K562 (cell line): Measurements from ENCODE around the gene APCDD1. TPM values are rescaled to one million over a fixed set of nuclear protein-coding genes. Genes with fewer than 3 reads are reported as not detected.
A peak's percentile ranks its signal among the peaks of the same experiment; 100 is the strongest.

Experiments used
- ASH1L ChIP-seq: fragments of 450-650 bp; IDR thresholded peaks from 2 replicates; pipeline ENCODE4 v1.6.1; 2018; ENCODE audit warnings: borderline replicate concordance, mild to moderate bottlenecking, low read depth; ENCODE audit not compliant: partially characterized antibody
- DDX20 ChIP-seq: fragments of 450-650 bp; IDR thresholded peaks from 2 replicates; pipeline ENCODE4 v1.6.1; 2016; ENCODE audit warnings: missing genetic modification characterization, low read depth, mild to moderate bottlenecking, missing compliant biosample characterization, moderate library complexity
- LCOR ChIP-seq: sonication (generic); formaldehyde crosslinking; IDR thresholded peaks from 2 replicates; pipeline ENCODE4 v1.8.0; 2022; ENCODE audit warnings: mild to moderate bottlenecking, missing genetic modification reagents
- OTX1 ChIP-seq: fragments of 450-650 bp; formaldehyde crosslinking; IDR thresholded peaks from 2 replicates; pipeline ENCODE4 v1.4.0; 2022; ENCODE audit warnings: mild to moderate bottlenecking
- SPI1 ChIP-seq: IDR thresholded peaks from 2 replicates; pipeline ENCODE4 v1.6.1; 2011; ENCODE audit warnings: low read depth, low read length, control low read depth, borderline replicate concordance
- ZNF133 ChIP-seq: fragments of 250-450 bp; sonication (Bioruptor Pico); IDR thresholded peaks from 2 replicates; pipeline ENCODE4 v1.4.0; 2020; ENCODE audit warnings: mild to moderate bottlenecking
- polyA plus RNA-seq, 8 experiments: library from polyadenylated mRNA; depleted of rRNA in 4 of 8; stranded (reverse) in 5 of 8; unstranded in 3 of 8; fragments of >200 nt; fragmentation: Nextera tagmentation in 2 of 8; fragmentation: Illumina TruSeq in 1 of 8; extraction: Ambion mirVana in 2 of 8; extraction: Trizol in 1 of 8; gene quantifications; 2 replicates each; pipeline versions ENCODE4 v1.2.1 to v1.2.3, GENCODE V29; 2011 to 2014; ENCODE audit warnings: inconsistent platforms in 1 of 8, missing spikeins in 1 of 8
- total RNA-seq, 7 experiments: library from RNA; depleted of rRNA in 6 of 7; stranded (reverse); fragments of >200 nt in 6 of 7; fragmentation: Illumina TruSeq in 2 of 7; extraction: Trizol in 2 of 7; gene quantifications; 2 replicates each; pipeline versions ENCODE4 v1.2.1 to v1.2.3, GENCODE V29; 2011 to 2021; ENCODE audit warnings: low replicate concordance in 1 of 7
- TF ChIP-seq, protein P1 (sequence below): IDR thresholded peaks from 2 replicates; pipeline ENCODE4 v1.6.1; 2014; ENCODE audit warnings: antibody characterized with exemption
- TF ChIP-seq, protein P2 (sequence below): fragments of 450-650 bp; formaldehyde crosslinking; IDR thresholded peaks from 2 replicates; pipeline ENCODE4 v1.4.0; 2020; ENCODE audit warnings: mild to moderate bottlenecking, moderate library complexity
- TF ChIP-seq, protein P3 (sequence below): fragments of 450-650 bp; IDR thresholded peaks from 2 replicates; pipeline ENCODE4 v1.7.0; 2016; ENCODE audit warnings: borderline replicate concordance

Gene APCDD1
- total and polyA plus RNA-seq, 9 of the 15 experiments (the other 6 are each of a cell fraction or from before 2014, with no cell fraction given), result 0.07 TPM; not detected in 8

DNA sequence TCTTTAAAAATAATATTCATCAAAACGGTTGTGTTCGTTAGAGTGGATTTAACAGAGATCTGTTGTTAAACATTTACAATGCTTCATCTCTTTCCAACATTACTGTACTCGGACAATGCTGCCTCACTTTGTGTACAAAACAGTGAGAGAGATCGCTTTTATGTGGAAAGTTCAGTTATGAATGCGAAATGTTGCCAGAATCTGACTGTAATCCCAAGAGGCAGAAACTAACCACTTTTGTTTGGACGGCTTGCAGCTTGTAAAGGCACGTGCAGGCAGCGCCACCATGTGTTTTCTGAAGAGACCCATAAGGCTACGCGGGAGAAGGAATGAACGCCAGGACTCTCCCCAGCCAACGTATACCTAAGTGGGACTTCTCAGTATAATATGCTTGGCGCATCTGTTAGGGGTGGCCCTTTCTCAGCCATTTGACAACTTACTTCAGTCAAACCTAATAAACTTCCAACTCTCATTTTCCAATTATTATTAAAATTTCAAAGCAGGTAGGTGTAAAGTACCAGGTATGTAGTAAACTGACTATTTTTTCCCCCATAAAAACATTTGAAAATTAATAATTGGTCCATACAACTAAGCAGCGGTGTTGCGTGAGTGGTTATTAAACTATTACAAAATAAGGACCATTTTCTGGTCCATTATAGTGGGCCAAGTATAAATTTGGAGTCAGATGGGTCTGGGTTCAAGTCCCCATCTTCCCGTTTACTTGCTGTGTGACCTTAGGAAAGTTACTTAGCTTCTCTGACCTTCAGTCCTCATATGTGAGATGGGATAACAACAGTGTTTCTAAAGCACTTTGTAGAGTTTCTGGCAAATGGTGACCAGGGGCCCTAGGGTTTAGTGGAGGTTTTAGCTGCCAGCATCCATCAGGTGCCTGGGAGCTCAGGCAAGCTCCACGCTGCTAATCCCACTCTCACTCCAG lies 65.8 kb downstream of the APCDD1 start (continued):
- TF ChIP-seq, protein P1, sequence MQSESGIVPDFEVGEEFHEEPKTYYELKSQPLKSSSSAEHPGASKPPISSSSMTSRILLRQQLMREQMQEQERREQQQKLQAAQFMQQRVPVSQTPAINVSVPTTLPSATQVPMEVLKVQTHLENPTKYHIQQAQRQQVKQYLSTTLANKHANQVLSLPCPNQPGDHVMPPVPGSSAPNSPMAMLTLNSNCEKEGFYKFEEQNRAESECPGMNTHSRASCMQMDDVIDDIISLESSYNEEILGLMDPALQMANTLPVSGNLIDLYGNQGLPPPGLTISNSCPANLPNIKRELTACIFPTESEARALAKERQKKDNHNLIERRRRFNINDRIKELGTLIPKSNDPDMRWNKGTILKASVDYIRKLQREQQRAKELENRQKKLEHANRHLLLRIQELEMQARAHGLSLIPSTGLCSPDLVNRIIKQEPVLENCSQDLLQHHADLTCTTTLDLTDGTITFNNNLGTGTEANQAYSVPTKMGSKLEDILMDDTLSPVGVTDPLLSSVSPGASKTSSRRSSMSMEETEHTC, result no peak
- TF ChIP-seq, protein P2, sequence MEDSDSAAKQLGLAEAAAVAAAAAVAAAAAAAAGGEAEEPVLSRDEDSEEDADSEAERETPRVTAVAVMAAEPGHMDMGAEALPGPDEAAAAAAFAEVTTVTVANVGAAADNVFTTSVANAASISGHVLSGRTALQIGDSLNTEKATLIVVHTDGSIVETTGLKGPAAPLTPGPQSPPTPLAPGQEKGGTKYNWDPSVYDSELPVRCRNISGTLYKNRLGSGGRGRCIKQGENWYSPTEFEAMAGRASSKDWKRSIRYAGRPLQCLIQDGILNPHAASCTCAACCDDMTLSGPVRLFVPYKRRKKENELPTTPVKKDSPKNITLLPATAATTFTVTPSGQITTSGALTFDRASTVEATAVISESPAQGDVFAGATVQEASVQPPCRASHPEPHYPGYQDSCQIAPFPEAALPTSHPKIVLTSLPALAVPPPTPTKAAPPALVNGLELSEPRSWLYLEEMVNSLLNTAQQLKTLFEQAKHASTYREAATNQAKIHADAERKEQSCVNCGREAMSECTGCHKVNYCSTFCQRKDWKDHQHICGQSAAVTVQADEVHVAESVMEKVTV (CRISPR knock-in tag), result peak; percentile 74
- TF ChIP-seq, protein P3, sequence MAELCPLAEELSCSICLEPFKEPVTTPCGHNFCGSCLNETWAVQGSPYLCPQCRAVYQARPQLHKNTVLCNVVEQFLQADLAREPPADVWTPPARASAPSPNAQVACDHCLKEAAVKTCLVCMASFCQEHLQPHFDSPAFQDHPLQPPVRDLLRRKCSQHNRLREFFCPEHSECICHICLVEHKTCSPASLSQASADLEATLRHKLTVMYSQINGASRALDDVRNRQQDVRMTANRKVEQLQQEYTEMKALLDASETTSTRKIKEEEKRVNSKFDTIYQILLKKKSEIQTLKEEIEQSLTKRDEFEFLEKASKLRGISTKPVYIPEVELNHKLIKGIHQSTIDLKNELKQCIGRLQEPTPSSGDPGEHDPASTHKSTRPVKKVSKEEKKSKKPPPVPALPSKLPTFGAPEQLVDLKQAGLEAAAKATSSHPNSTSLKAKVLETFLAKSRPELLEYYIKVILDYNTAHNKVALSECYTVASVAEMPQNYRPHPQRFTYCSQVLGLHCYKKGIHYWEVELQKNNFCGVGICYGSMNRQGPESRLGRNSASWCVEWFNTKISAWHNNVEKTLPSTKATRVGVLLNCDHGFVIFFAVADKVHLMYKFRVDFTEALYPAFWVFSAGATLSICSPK, result no peak
- TF ChIP-seq OTX1, result no peak
- no peak for TF ChIP-seq LCOR (CRISPR knock-in tag)
- no peak for TF ChIP-seq ZNF133 (CRISPR knock-in tag)
- TF ChIP-seq SPI1, result no peak
- no peak for TF ChIP-seq ASH1L
- TF ChIP-seq DDX20, result no peak
- TF ChIP-seq, all 486 proteins: peak for 30
